Mucosa of stomach (tissue), 1 donor: Measurements from ENCODE around the gene CFAP43.
A peak's percentile ranks its signal among the peaks of the same experiment; 100 is the strongest.

Experiments
- H3K27me3 ChIP-seq: one replicate; pipeline ENCODE4 v1.7.0; 2013; ENCODE audit warnings: mild to moderate bottlenecking, low read length; ENCODE audit not compliant: control insufficient read depth, insufficient read depth
- H3K36me3 ChIP-seq: one replicate; pipeline ENCODE4 v1.7.0; 2013; ENCODE audit warnings: low read length; ENCODE audit not compliant: control insufficient read depth, insufficient read depth
- H3K4me1 ChIP-seq: one replicate; pipeline ENCODE4 v1.7.0; 2013; ENCODE audit warnings: mild to moderate bottlenecking, low read length; ENCODE audit not compliant: control insufficient read depth, insufficient read depth
- H3K4me3 ChIP-seq: one replicate; pipeline ENCODE4 v1.7.0; 2013; ENCODE audit warnings: low read length
- H3K9ac ChIP-seq: one replicate; pipeline ENCODE4 v1.7.0; 2013; ENCODE audit warnings: mild to moderate bottlenecking, low read length, moderate library complexity
- H3K9me3 ChIP-seq: one replicate; pipeline ENCODE4 v1.7.0; 2013; ENCODE audit warnings: mild to moderate bottlenecking, low read length, moderate library complexity; ENCODE audit not compliant: control insufficient read depth
- donor health status: Pancreatic carcinoma.

CFAP43 gene

DNA sequence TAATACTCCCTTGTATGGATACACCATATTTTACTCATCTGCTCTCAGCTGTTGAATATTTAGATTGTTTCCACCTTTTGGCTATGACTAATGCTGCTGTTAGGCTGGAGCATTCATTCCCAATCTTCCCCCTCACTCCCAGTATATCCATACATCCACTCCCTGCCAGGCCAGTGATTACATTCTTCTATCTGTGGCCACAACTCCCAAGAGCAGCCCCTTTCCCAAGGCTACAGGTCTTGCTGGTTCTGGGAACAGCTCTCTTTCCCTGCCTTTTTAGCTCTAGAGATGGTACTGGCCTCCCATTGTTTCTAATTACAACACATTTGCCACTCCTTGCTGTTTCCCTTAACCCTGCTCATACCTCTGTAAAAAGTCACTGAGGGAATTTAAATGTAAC is 82.0 kb downstream of the CFAP43 start:
- Histone ChIP-seq H3K9ac (no peak overlapping the region), H3K4me1 (no peaks in the 10 kb centered on the region), H3K9me3 (no peaks in the 10 kb centered on the region), H3K36me3 (no peaks in the 10 kb centered on the region), H3K27me3 (no peaks in the 10 kb centered on the region), H3K4me3 (no peak overlapping the region)

DNA sequence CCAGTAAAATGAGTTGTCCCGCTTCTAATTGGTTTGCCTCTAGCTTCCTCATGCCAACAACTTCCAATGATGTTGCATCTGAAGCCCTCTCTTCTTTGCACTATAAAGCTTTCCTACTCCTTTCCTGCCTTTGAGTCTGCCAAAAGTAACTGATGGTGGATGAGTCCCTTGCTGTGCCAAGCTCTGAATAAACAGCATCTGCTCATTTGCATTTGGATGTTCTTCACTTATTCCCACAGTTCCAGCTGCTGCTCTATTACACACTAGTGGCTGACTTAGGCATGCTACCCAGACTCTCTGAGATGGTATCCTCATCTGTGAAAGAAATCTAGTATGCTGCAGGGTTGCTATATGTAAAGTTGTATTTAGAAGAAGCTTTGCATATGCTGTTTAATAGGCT is 85.3 kb downstream of the CFAP43 start:
- Histone ChIP-seq H3K9me3 (no peaks in the 10 kb centered on the region), H3K36me3 (no peaks in the 10 kb centered on the region), H3K27me3 (no peaks in the 10 kb centered on the region), H3K4me1 (no peaks in the 10 kb centered on the region), H3K9ac (no peak overlapping the region), H3K4me3 (no peak overlapping the region)

DNA sequence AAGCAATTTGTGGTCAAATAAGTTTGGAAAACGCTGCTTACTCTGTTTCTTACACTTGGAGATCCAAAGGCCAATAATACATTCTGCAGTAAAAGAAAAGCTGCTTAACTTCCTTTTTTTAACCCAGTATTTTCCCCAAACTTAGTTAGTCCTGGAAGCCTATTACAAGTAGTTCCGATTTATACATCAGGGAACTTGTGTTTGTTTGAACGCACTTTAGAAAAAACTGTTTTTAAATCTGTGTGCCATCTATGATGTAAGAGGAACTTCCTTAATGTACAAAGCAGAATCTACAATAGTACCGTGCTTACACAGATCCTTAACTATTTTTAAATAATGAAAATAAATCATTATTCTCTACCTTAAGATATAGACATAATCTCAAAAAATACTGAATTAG is 87.2 kb downstream of the CFAP43 start:
- H3K4me3 ChIP-seq = no peak overlapping the region
- no peaks in the 10 kb centered on the region for H3K9me3 ChIP-seq
- H3K4me1 ChIP-seq = no peaks in the 10 kb centered on the region

DNA sequence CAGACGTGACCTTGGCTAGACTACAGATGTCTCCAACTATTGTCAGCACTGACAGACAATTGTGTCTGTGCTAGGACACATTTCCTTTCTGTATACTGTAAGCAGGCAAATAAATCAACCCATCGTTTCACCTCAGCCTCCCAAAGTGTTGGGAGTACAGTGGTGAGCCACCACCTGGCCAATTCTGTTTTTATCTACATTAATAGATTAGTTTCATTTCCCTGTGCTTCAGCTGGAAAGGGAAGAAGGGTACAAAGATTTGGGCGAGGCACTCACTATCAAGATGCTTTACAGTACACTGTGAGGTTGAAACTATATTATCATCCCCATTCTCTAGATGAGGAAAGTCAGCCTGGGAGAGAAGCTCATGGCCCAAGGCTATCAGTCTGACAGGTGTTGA is 88.3 kb downstream of the CFAP43 start:
- Histone ChIP-seq H3K4me3 (no peak overlapping the region), H3K27me3 (no peaks in the 10 kb centered on the region), H3K4me1 (no peaks in the 10 kb centered on the region), H3K9me3 (no peaks in the 10 kb centered on the region), H3K9ac (no peak overlapping the region), H3K36me3 (no peaks in the 10 kb centered on the region)

More for the DNA sequence above, 87.2 kb downstream of the CFAP43 start:
- Histone ChIP-seq H3K9ac (no peak overlapping the region), H3K27me3 (no peaks in the 10 kb centered on the region), H3K36me3 (no peaks in the 10 kb centered on the region)

DNA sequence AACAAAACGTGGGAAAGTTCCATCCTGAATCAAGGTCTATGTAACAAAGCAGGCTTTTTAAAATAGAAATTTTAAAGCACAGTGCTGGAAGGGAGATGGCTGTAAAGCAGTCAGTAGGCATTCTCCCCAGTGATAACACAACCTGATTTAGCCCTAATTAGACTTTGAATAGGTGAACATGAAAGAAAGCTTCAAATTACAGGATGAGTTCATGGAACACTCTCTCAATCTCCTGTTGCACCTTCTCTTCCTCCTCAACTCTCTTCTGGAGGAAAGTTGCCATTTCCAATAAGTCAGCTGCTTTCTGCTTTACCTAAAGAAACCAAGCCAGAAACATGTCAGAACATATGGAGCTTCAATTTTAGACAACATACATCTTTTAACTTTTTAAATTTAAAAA is 90.1 kb downstream of the CFAP43 start:
- H3K9ac ChIP-seq = no peak overlapping the region
- no peaks in the 10 kb centered on the region for H3K9me3 ChIP-seq
- H3K36me3 ChIP-seq = no peaks in the 10 kb centered on the region
- H3K4me1 ChIP-seq = no peaks in the 10 kb centered on the region
- H3K27me3 ChIP-seq = no peaks in the 10 kb centered on the region
- no peak overlapping the region for H3K4me3 ChIP-seq

DNA sequence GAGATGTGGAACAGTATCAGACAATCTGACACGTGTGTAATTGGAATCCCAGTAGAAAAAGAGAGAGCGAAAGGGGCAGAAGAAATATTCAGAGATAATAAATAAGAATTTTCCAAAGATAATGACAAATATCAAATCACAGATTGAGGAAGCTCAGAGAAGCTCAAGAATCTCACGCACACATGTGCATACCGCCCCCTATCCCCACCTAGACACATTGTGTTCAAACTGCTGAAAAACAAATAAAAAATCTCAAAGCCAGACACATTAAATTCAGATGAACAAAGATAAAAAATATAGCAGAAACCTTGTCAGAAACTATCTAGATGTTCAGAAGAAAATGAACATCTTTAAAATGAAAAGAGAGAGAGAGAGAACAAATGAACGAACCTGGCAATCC is 92.9 kb downstream of the CFAP43 start:
- Histone ChIP-seq H3K9ac (no peak overlapping the region), H3K27me3 (no peaks in the 10 kb centered on the region), H3K9me3 (no peaks in the 10 kb centered on the region), H3K36me3 (no peaks in the 10 kb centered on the region), H3K4me3 (no peak overlapping the region), H3K4me1 (no peaks in the 10 kb centered on the region)

DNA sequence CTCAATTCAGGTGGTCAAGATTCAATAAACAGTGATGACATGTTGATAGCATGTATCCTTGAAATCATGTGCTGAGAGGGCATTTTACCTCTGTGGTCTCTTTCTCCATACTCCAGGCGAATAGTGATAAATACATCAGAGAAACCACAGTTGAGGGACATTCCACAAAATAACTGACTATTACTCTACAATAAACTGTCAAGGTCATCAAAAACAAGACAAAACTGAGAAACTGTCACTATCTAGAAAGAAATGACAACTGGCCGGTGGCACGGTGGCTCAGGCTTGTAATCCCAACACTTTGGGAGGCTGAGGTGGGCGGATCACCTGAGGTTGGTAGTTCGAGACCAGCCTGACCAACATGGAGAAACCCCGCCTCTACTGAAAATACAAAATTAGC is 94.0 kb downstream of the CFAP43 start:
- Histone ChIP-seq H3K4me1 (no peaks in the 10 kb centered on the region), H3K9me3 (no peaks in the 10 kb centered on the region), H3K27me3 (no peaks in the 10 kb centered on the region), H3K9ac (no peak overlapping the region), H3K36me3 (no peaks in the 10 kb centered on the region), H3K4me3 (no peak overlapping the region)

DNA sequence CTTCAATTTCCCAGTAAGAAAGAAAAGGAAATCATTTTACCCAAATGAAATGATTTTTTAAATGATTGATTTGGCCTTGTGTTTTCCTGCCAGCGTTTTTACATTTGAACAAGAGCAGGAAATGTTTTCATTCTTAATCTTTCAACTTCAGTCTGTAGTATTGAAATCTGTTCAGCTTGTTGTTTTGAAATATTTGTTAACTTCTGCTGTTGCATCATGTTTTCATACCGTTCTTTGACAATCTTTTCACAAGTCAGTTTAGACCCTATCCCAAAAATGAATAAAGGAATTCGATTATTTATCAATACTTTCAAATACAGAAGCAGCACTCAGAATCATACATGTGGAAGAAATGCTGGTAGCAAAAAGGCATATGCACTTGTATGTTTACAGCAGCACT is 102.1 kb downstream of the CFAP43 start:
- H3K36me3 ChIP-seq = no peaks in the 10 kb centered on the region
- H3K9me3 ChIP-seq = no peaks in the 10 kb centered on the region
- no peaks in the 10 kb centered on the region for H3K4me1 ChIP-seq
- no peak overlapping the region for H3K9ac ChIP-seq
- H3K27me3 ChIP-seq = no peaks in the 10 kb centered on the region
- H3K4me3 ChIP-seq = no peak overlapping the region

DNA sequence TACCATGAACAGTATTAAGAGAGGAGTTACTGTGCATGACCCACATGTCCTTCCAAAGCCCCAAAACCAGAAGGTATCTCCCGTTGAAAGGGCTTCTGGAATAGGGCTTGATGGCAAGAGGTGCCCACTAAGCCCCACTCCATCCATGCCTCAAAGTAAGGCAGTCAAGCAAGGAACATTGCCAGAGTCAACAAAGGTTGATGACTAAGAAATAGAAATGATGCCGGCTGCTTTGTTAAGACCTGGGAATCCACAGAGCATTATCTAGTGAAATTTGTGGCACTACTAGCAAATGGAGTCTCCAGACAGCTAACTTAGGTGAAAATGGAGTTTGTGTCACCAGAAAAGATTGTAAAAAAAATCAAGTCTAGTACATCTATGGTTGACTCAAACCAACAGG is 104.0 kb downstream of the CFAP43 start:
- H3K4me3 ChIP-seq = no peak overlapping the region
- no peaks in the 10 kb centered on the region for H3K9me3 ChIP-seq
- no peak overlapping the region for H3K9ac ChIP-seq
- no peaks in the 10 kb centered on the region for H3K27me3 ChIP-seq
- H3K36me3 ChIP-seq = no peaks in the 10 kb centered on the region
- H3K4me1 ChIP-seq = no peaks in the 10 kb centered on the region

DNA sequence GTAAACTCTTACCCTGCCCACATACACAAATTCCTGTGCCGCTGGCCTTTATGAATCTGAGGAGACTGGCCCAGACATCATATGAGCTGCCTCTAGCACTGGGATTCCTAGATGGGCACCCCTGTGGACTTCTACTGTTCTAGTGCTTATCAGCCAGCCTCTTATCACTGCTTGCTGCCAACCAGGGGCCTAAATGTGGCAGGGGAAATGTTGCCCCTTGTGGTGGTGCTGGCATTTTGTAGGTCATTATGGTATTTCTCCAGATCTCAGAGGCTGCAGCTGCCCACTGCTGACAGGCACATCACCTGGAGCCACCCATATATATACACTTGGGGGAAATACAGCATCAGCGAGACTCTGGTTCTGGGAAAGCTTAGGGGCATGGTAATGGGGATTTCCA is 104.8 kb downstream of the CFAP43 start:
- Histone ChIP-seq H3K4me1 (no peaks in the 10 kb centered on the region), H3K9me3 (no peaks in the 10 kb centered on the region), H3K27me3 (no peaks in the 10 kb centered on the region), H3K9ac (no peak overlapping the region), H3K36me3 (no peaks in the 10 kb centered on the region), H3K4me3 (no peak overlapping the region)

DNA sequence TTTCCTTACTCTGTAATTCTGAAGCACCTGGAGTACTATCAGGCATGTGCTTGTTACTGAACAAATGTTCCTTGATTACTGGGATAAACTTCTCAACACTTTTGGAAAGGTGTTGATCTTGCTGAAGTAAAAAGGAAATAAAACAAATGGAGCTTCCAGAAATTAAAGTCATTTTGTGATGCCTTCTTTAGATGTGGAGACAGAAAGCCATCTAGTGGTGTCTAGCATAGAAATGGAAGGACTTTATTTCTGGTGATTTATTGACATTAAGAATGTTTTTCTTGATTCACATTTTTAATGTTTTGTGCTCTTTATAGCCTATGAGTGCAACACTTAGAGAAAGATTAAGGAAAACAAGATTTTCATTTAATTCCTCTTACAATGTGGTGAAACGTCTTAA is 108.8 kb downstream of the CFAP43 start:
- Histone ChIP-seq H3K9me3 (no peaks in the 10 kb centered on the region), H3K36me3 (no peaks in the 10 kb centered on the region), H3K27me3 (no peaks in the 10 kb centered on the region), H3K9ac (no peak overlapping the region), H3K4me1 (peaks cover 8% of the 10 kb centered on the region), H3K4me3 (no peak overlapping the region)

DNA sequence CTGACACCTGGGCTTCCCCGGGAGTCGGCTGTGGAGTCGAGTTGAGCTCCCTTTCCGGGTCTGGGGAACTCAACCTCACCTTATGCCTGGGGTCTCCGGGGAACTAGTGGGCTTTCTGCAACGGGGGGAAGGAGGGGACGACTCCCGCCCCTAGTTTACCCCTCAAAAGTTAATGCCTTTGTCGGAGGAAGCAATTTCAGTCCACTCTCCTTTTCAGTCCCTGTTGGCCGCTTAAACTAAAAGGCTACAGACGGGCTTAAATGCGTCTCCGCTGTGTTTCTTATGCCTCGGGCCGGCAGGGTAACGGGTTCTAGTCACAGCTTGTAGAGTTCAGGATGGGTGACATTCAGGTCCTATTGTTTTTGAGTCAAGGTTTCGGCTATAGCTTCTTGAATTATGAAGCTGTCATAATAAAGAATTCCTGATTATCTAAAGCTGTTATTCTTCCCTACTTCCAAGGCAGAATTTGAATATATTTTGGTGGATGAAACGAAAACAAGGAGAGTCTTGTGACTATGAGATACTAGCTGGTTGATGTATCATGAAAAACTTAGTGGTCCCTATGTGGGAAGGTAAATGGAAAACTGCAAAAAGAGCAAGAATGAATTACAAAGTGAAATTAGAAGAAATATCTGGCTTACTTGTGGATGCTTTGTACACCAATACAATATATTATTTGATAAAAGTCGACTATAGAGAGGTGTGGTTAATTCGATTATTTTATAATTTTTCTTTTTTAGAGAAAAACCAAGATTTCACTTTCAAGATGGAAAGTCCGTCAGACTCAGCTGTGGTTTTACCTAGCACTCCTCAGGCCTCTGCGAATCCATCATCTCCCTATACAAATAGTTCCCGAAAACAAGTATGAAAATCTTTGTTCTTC is 109.7 kb downstream of the CFAP43 start:
- Histone ChIP-seq H3K4me3 (peak overlapping the region; percentile 52), H3K4me1 (peaks cover 16% of the 10 kb centered on the region), H3K9ac (peak overlapping the region; percentile 80), H3K27me3 (no peaks in the 10 kb centered on the region), H3K9me3 (no peaks in the 10 kb centered on the region), H3K36me3 (no peaks in the 10 kb centered on the region)
